ENCODE measurements around the gene MED7. TPM values are rescaled to one million over a fixed set of nuclear protein-coding genes. Genes with fewer than 3 reads are reported as not detected.

MED7 gene
- total RNA-seq: 10 to 100 TPM; 14.8 to 19.1 TPM
- 18.5 TPM for polyA plus RNA-seq (2013, experiment 1 of 2)
- 18.9 TPM for polyA plus RNA-seq (2013, experiment 2 of 2)
- long read RNA-seq, experiment 1, partial matches to known transcripts: 9 of 10 reads
- long read RNA-seq, experiment 1, other reads (novel, unspliced or antisense): 0 of 10 reads
- long read RNA-seq, experiment 2, transcript MED7-201 (2 exons, 2,402 nt): major isoform, 22 of 24 reads
- long read RNA-seq, experiment 2, partial matches to known transcripts: 2 of 24 reads
- long read RNA-seq, experiment 2, other reads (novel, unspliced or antisense): 0 of 24 reads
- long read RNA-seq, experiment 3, transcript MED7-201 (2 exons, 2,402 nt): major isoform, 28 of 34 reads
- long read RNA-seq, experiment 3, partial matches to known transcripts: 0 of 34 reads
- long read RNA-seq, experiment 3, other reads (novel, unspliced or antisense): 2 of 34 reads
- long read RNA-seq, experiment 4, transcript MED7-201 (2 exons, 2,402 nt): major isoform, 41 of 46 reads
- long read RNA-seq, experiment 4, partial matches to known transcripts: 2 of 46 reads
- long read RNA-seq, experiment 4, other reads (novel, unspliced or antisense): 1 of 46 reads

GRCh38 chr5:157142317-157143126 is at the start of gene MED7:
Gene MED7 (minus strand): TSS chr5:157142865. CDS start chr5:157139431, 3,434 bp downstream.
- DNase-seq: peak; percentile 97
- Histone ChIP-seq H3K9me3 (ENCODE audit: control insufficient read depth, low read length) (no peaks in the 10 kb centered on the region), H3K9ac (ENCODE audit: extremely low read depth, low read length, poor library complexity, severe bottlenecking) (peak within 1 kb of the TSS; percentile 96), H3K4me1 (ENCODE audit: control insufficient read depth, insufficient read depth, low read length) (no peaks in the 10 kb centered on the region), H3K27me3 (ENCODE audit: control insufficient read depth, insufficient read depth, low read length, poor library complexity, severe bottlenecking) (no peaks in the 10 kb centered on the region), H3K27ac (ENCODE audit: low read depth, low read length) (peak within 1 kb of the TSS; percentile 74), H3K36me3 (ENCODE audit: control insufficient read depth, insufficient read depth, low read length) (peaks cover 20% of the 10 kb centered on the region), H3K4me3 (ENCODE audit: low read length) (peak within 1 kb of the TSS; percentile 98)
- no peaks in the 10 kb centered on the region for H3K9me3 Mint-ChIP-seq
- peak within 1 kb of the TSS; percentile 94 for H3K4me3 Mint-ChIP-seq
- H3K36me3 Mint-ChIP-seq (ENCODE audit: low read depth): peaks cover 36% of the 10 kb centered on the region
- peaks cover 7% of the 10 kb centered on the region for H3K4me1 Mint-ChIP-seq
- peak within 1 kb of the TSS; percentile 97 for H3K27ac Mint-ChIP-seq
- TF ChIP-seq CTCF (conservative IDR thresholded peaks at IDR 0.05): no peak
- WGBS, 2 experiments (ENCODE audit: insufficient coverage in 1 of 2, insufficient read length in 1 of 2): 0 to 1% methylated on average over 29 to 48 of the region's 48 CpGs
- H3K27me3 Mint-ChIP-seq (ENCODE audit: insufficient read depth): peaks cover 2% of the 10 kb centered on the region

GRCh38 chr5:157189223-157189622 is 46.6 kb upstream of the MED7 start:
- Histone ChIP-seq H3K36me3 (ENCODE audit: control insufficient read depth, insufficient read depth, low read length) (no peaks in the 10 kb centered on the region), H3K27ac (ENCODE audit: low read depth, low read length) (no peak overlapping the region), H3K9me3 (ENCODE audit: control insufficient read depth, low read length) (no peaks in the 10 kb centered on the region), H3K9ac (ENCODE audit: extremely low read depth, low read length, poor library complexity, severe bottlenecking) (no peak overlapping the region), H3K4me1 (ENCODE audit: control insufficient read depth, insufficient read depth, low read length) (no peaks in the 10 kb centered on the region), H3K4me3 (ENCODE audit: low read length) (no peak overlapping the region), H3K27me3 (ENCODE audit: control insufficient read depth, insufficient read depth, low read length, poor library complexity, severe bottlenecking) (peaks cover 10% of the 10 kb centered on the region)
- DNase-seq: no peak
- TF ChIP-seq CTCF (conservative IDR thresholded peaks at IDR 0.05): no peak
- Mint-ChIP-seq H3K36me3 (ENCODE audit: low read depth) (no peaks in the 10 kb centered on the region), H3K27ac (no peak overlapping the region), H3K4me1 (no peaks in the 10 kb centered on the region), H3K4me3 (no peak overlapping the region), H3K9me3 (peaks cover under 1% of the 10 kb centered on the region), H3K27me3 (ENCODE audit: insufficient read depth) (peaks cover 34% of the 10 kb centered on the region)
- 78 to 95% methylated on average over 4 to 7 of the region's 7 CpGs for WGBS, 2 experiments (ENCODE audit: insufficient coverage in 1 of 2, insufficient read length in 1 of 2)

- Histone ChIP-seq H3K36me3 (ENCODE audit: control insufficient read depth, insufficient read depth, low read length) (no peaks in the 10 kb centered on the region), H3K9me3 (ENCODE audit: control insufficient read depth, low read length) (no peaks in the 10 kb centered on the region), H3K4me1 (ENCODE audit: control insufficient read depth, insufficient read depth, low read length) (no peaks in the 10 kb centered on the region), H3K9ac (ENCODE audit: extremely low read depth, low read length, poor library complexity, severe bottlenecking) (no peak overlapping the region), H3K27ac (ENCODE audit: low read depth, low read length) (no peak overlapping the region), H3K4me3 (ENCODE audit: low read length) (no peak overlapping the region), H3K27me3 (ENCODE audit: control insufficient read depth, insufficient read depth, low read length, poor library complexity, severe bottlenecking) (peaks cover 10% of the 10 kb centered on the region)
- Mint-ChIP-seq H3K27me3 (ENCODE audit: insufficient read depth) (peaks cover 32% of the 10 kb centered on the region), H3K4me1 (no peaks in the 10 kb centered on the region), H3K27ac (no peak overlapping the region), H3K9me3 (peaks cover 2% of the 10 kb centered on the region), H3K36me3 (ENCODE audit: low read depth) (no peaks in the 10 kb centered on the region), H3K4me3 (no peak overlapping the region)
- TF ChIP-seq CTCF (conservative IDR thresholded peaks at IDR 0.05): no peak
- DNase-seq: no peak
Observed at GRCh38 chr5:157188270-157188669, 45.6 kb upstream of the MED7 start.

All from endodermal cell (in vitro differentiated cells).